GM23338 (cell line): ENCODE measurements around the gene STAM. TPM values are rescaled to one million over a fixed set of nuclear protein-coding genes. Genes with fewer than 3 reads are reported as not detected.

Experiments used
- ATAC-seq: fragments of 200-7000 bp; cut with Tn5 transposase; 3 replicates; pipeline ENCODE4 v1.9.1; 2020
- DNase-seq: peaks from one replicate; pipeline ENCODE4 v3.0.0-alpha.2; 2015; ENCODE audit warnings: low spot score
- H2AFZ ChIP-seq: fragments of 200-600 bp; sonication (generic); 2 replicates; pipeline ENCODE4 v1.8.0; 2016; ENCODE audit warnings: antibody characterized with exemption, mild to moderate bottlenecking, moderate library complexity
- H3F3A ChIP-seq: fragments of 200-600 bp; sonication (generic); replicated peaks from 2 replicates; pipeline ENCODE4 v1.8.0; 2017; ENCODE audit warnings: antibody characterized with exemption, mixed run types, low read depth
- H3K27ac ChIP-seq: fragments of 200-600 bp; sonication (generic); 2 replicates; pipeline ENCODE4 v1.6.1; 2016; ENCODE audit warnings: low read depth
- H3K27me3 ChIP-seq: fragments of 200-600 bp; sonication (generic); 2 replicates; pipeline ENCODE4 v1.8.0; 2016; ENCODE audit warnings: mild to moderate bottlenecking, mixed run types, moderate library complexity; ENCODE audit not compliant: insufficient read depth
- H3K36me3 ChIP-seq: fragments of 200-600 bp; sonication (generic); 2 replicates; pipeline ENCODE4 v1.8.0; 2016; ENCODE audit warnings: mild to moderate bottlenecking; ENCODE audit not compliant: insufficient read depth
- H3K4me1 ChIP-seq: fragments of 200-600 bp; sonication (generic); 2 replicates; pipeline ENCODE4 v1.8.0; 2016; ENCODE audit warnings: mild to moderate bottlenecking, moderate library complexity; ENCODE audit not compliant: insufficient read depth
- H3K4me2 ChIP-seq: fragments of 200-600 bp; sonication (generic); 2 replicates; pipeline ENCODE4 v1.7.1; 2017; ENCODE audit warnings: mixed run types
- H3K4me3 ChIP-seq: fragments of 200-600 bp; sonication (generic); 2 replicates; pipeline ENCODE4 v1.6.1; 2016; ENCODE audit warnings: mixed run types
- H3K79me2 ChIP-seq: fragments of 200-600 bp; sonication (generic); replicated peaks from 2 replicates; pipeline ENCODE4 v1.8.0; 2017; ENCODE audit warnings: mild to moderate bottlenecking; ENCODE audit not compliant: insufficient read depth
- H3K9me2 ChIP-seq: fragments of 200-600 bp; sonication (generic); 2 replicates; pipeline ENCODE4 v1.8.0; 2017; ENCODE audit not compliant: insufficient read depth
- H4K20me1 ChIP-seq: fragments of 200-600 bp; sonication (generic); replicated peaks from 2 replicates; pipeline ENCODE4 v1.8.0; 2017; ENCODE audit warnings: mild to moderate bottlenecking; ENCODE audit not compliant: insufficient read depth
- H3K27ac Mint-ChIP-seq: 2 replicates; pipeline ENCODE4 v1.8.0; 2020; ENCODE audit warnings: inconsistent platforms, mild to moderate bottlenecking, moderate library complexity, mixed read lengths
- H3K27me3 Mint-ChIP-seq: 3 replicates; pipeline ENCODE4 v1.8.0; 2022; ENCODE audit warnings: low read depth, mild to moderate bottlenecking, moderate library complexity, mixed read lengths, inconsistent platforms; ENCODE audit not compliant: insufficient read depth, poor library complexity
- H3K36me3 Mint-ChIP-seq: 3 replicates; pipeline ENCODE4 v1.8.0; 2021; ENCODE audit warnings: low read depth, mild to moderate bottlenecking, inconsistent platforms, moderate library complexity, mixed read lengths
- H3K4me1 Mint-ChIP-seq: 3 replicates; pipeline ENCODE4 v1.8.0; 2020; ENCODE audit warnings: mild to moderate bottlenecking, inconsistent platforms, mixed read lengths
- H3K4me3 Mint-ChIP-seq: 3 replicates; pipeline ENCODE4 v1.8.0; 2021; ENCODE audit warnings: moderate library complexity, mild to moderate bottlenecking, inconsistent platforms, mixed read lengths
- H3K9me3 Mint-ChIP-seq: 3 replicates; pipeline ENCODE4 v1.8.0; 2020; ENCODE audit warnings: moderate library complexity, mild to moderate bottlenecking, inconsistent platforms, mixed read lengths
- CREB1 ChIP-seq: fragments of 250-450 bp; sonication (Bioruptor Pico); IDR thresholded peaks from 2 replicates; pipeline ENCODE4 v1.5.0; 2020; ENCODE audit warnings: low read depth, mild to moderate bottlenecking, moderate library complexity
- CTCF ChIP-seq, 2 experiments: fragments of 200-600 bp in 1 of 2; sonication (generic) in 1 of 2; conservative IDR thresholded peaks; 2 replicates each; pipeline versions ENCODE4 v1.5.1 to v1.6.1; 2016 to 2017; ENCODE audit warnings: antibody characterized with exemption in 2 of 2, low read depth in 2 of 2, mild to moderate bottlenecking in 2 of 2, moderate library complexity in 1 of 2
- EZH2 ChIP-seq: fragments of 200-600 bp; sonication (generic); IDR thresholded peaks from one replicate; pipeline ENCODE4 v1.8.0; 2017; ENCODE audit warnings: antibody characterized with exemption, mild to moderate bottlenecking, low read depth; ENCODE audit not compliant: unreplicated experiment
- JUNB ChIP-seq: IDR thresholded peaks from one replicate; pipeline ENCODE4 v1.6.1; 2016; ENCODE audit warnings: antibody characterized with exemption; ENCODE audit not compliant: unreplicated experiment
- NANOG ChIP-seq: IDR thresholded peaks from 2 replicates; pipeline ENCODE4 v1.6.1; 2016; ENCODE audit warnings: antibody characterized with exemption, borderline replicate concordance
- POLR2AphosphoS5 ChIP-seq: IDR thresholded peaks from 2 replicates; pipeline ENCODE4 v1.6.1; 2016; ENCODE audit warnings: antibody characterized with exemption, low read depth
- ZNF114 ChIP-seq: fragments of 250-450 bp; sonication (Bioruptor Pico); IDR thresholded peaks from 2 replicates; pipeline ENCODE4 v1.5.0; 2020; ENCODE audit warnings: mild to moderate bottlenecking, moderate library complexity
- ZNF331 ChIP-seq: fragments of 250-450 bp; sonication (Bioruptor Pico); IDR thresholded peaks from 2 replicates; pipeline ENCODE4 v1.5.0; 2020; ENCODE audit warnings: low read depth, mild to moderate bottlenecking, moderate library complexity
- ZNF462 ChIP-seq: fragments of 250-450 bp; sonication (Bioruptor Pico); IDR thresholded peaks from 2 replicates; pipeline ENCODE4 v1.5.0; 2020; ENCODE audit warnings: mild to moderate bottlenecking, moderate library complexity
- polyA plus RNA-seq: library from polyadenylated mRNA; unstranded; fragments of >200 nt; fragmentation: Nextera tagmentation; extraction: Ambion mirVana; gene quantifications from 2 replicates; pipeline ENCODE4 v1.2.1, GENCODE V29; 2016
- total RNA-seq: library from RNA; depleted of rRNA; stranded (reverse); fragments of >200 nt; shearing (Covaris generic); gene quantifications from 2 replicates; pipeline ENCODE4 v1.2.3, GENCODE V29; 2014
- TF ChIP-seq, protein P1 (sequence below): IDR thresholded peaks from one replicate; pipeline ENCODE4 v1.6.1; 2018; ENCODE audit warnings: antibody characterized with exemption; ENCODE audit not compliant: unreplicated experiment

Gene STAM
- total and polyA plus RNA-seq, 2 experiments from 2014 or later: 28.8 to 40.5 TPM

DNA sequence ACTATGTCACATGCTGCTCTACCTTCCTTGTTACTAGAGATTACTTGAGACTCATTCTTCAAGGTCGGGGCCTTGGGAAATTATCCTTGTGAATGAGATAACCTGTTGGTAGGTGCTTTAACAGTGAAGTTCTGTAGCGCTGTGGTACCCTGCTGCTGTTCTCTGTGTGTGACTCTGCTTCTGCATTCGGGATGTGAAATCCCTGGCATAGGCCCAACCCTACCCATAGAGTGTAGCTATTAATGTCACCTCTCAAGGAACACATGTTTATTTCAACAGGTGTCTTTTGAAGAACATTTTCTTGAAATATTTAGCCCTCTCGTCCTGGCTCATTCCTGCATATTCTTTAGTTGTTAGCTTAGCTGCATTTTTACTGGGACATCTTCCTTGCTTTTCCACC, 66.2 kb downstream of the STAM start:
- Histone ChIP-seq H3K79me2 (no peaks in the 10 kb centered on the region), H3K27me3 (no peaks in the 10 kb centered on the region), H3K9me2 (no peaks in the 10 kb centered on the region), H3K4me3 (no peak overlapping the region), H3K36me3 (peaks cover 32% of the 10 kb centered on the region), H3K4me2 (no peak overlapping the region), H3K27ac (no peak overlapping the region), H3K4me1 (no peaks in the 10 kb centered on the region), H4K20me1 (peaks cover 7% of the 10 kb centered on the region; the same call in 1 of the 2 replicates), H2AFZ (no peak overlapping the region), H3F3A (no peaks in the 10 kb centered on the region)
- Mint-ChIP-seq H3K27ac (no peak overlapping the region; the same call in 1 of the 2 replicates), H3K9me3 (no peaks in the 10 kb centered on the region), H3K27me3 (peaks cover 2% of the 10 kb centered on the region), H3K4me1 (peaks cover 7% of the 10 kb centered on the region; the same call in 2 of the 3 replicates), H3K36me3 (peaks cover 38% of the 10 kb centered on the region), H3K4me3 (no peak overlapping the region)
- ATAC-seq (no peak), DNase-seq (no peak)
- no peak for TF ChIP-seq ZNF331 (CRISPR knock-in tag)
- no peak for TF ChIP-seq CTCF (conservative IDR thresholded peaks at IDR 0.05; ENCODE audit: low read depth in 2 of 2)

DNA sequence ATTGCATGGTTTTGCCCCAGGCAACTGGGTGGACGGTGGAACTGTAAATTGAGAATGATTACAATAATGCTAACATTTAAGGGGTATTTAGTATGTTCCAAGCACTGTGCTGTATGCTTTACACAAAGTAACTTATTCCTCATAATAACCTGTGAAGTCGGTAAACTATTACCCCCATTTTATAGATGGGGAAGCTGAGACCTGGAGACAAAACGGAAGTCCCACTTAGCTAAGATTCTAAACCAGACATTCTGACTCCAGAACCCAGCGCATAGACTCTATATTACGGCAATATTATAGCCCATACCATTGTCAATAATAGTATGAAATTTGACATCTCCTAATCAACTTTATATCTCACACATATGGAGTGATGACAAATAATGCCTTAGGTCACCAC, 68.1 kb downstream of the STAM start:
- no peaks in the 10 kb centered on the region for H3K9me3 Mint-ChIP-seq
- peaks cover 28% of the 10 kb centered on the region for H3K36me3 ChIP-seq
- no peaks in the 10 kb centered on the region for H3K27me3 ChIP-seq
- peaks cover 7% of the 10 kb centered on the region; the same call in 1 of the 2 replicates for H4K20me1 ChIP-seq
- no peaks in the 10 kb centered on the region for H3F3A ChIP-seq
- H3K9me2 ChIP-seq: no peaks in the 10 kb centered on the region
- peaks cover 34% of the 10 kb centered on the region for H3K36me3 Mint-ChIP-seq
- no peak overlapping the region for H3K27ac ChIP-seq
- no peaks in the 10 kb centered on the region for H3K79me2 ChIP-seq
- no peak overlapping the region for H3K4me3 ChIP-seq
- H3K4me3 Mint-ChIP-seq: no peak overlapping the region
- DNase-seq: no peak
- no peak overlapping the region for H3K27ac Mint-ChIP-seq
- peaks cover 7% of the 10 kb centered on the region; the same call in 2 of the 3 replicates for H3K4me1 Mint-ChIP-seq
- no peak overlapping the region for H3K4me2 ChIP-seq
- peaks cover 2% of the 10 kb centered on the region for H3K27me3 Mint-ChIP-seq
- no peak for ATAC-seq
- H3K4me1 ChIP-seq: no peaks in the 10 kb centered on the region
- H2AFZ ChIP-seq: no peak overlapping the region
- TF ChIP-seq, protein P1, sequence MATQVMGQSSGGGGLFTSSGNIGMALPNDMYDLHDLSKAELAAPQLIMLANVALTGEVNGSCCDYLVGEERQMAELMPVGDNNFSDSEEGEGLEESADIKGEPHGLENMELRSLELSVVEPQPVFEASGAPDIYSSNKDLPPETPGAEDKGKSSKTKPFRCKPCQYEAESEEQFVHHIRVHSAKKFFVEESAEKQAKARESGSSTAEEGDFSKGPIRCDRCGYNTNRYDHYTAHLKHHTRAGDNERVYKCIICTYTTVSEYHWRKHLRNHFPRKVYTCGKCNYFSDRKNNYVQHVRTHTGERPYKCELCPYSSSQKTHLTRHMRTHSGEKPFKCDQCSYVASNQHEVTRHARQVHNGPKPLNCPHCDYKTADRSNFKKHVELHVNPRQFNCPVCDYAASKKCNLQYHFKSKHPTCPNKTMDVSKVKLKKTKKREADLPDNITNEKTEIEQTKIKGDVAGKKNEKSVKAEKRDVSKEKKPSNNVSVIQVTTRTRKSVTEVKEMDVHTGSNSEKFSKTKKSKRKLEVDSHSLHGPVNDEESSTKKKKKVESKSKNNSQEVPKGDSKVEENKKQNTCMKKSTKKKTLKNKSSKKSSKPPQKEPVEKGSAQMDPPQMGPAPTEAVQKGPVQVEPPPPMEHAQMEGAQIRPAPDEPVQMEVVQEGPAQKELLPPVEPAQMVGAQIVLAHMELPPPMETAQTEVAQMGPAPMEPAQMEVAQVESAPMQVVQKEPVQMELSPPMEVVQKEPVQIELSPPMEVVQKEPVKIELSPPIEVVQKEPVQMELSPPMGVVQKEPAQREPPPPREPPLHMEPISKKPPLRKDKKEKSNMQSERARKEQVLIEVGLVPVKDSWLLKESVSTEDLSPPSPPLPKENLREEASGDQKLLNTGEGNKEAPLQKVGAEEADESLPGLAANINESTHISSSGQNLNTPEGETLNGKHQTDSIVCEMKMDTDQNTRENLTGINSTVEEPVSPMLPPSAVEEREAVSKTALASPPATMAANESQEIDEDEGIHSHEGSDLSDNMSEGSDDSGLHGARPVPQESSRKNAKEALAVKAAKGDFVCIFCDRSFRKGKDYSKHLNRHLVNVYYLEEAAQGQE: no peak
- TF ChIP-seq ZNF331 (CRISPR knock-in tag) (no peak), ZNF114 (CRISPR knock-in tag) (no peak), ZNF462 (CRISPR knock-in tag) (no peak), JUNB (no peak), NANOG (no peak), CREB1 (CRISPR knock-in tag) (no peak), EZH2 (no peak), POLR2AphosphoS5 (no peak)
